Measurements from ENCODE around the gene MORF4L1.

MORF4L1 gene

GRCh38 chr15:78946493-78946892 lies 73.8 kb downstream of the MORF4L1 start:
- DNase-seq (ENCODE audit: low read depth, low spot score) = no peak

GRCh38 chr15:78947506-78947905 lies 74.8 kb downstream of the MORF4L1 start:
- DNase-seq (ENCODE audit: low read depth, low spot score) = no peak
